ENCODE data around the gene JPH3. TPM values are rescaled to one million over a fixed set of nuclear protein-coding genes. Genes with fewer than 3 reads are reported as not detected.
A peak's percentile ranks its signal among the peaks of the same experiment; 100 is the strongest.

Gene JPH3
- total and polyA plus RNA-seq, 10 of the 15 experiments (the other 5 are each of a cell fraction or from before 2014, with no cell fraction given), result 0.05 TPM; not detected in 9

DNA sequence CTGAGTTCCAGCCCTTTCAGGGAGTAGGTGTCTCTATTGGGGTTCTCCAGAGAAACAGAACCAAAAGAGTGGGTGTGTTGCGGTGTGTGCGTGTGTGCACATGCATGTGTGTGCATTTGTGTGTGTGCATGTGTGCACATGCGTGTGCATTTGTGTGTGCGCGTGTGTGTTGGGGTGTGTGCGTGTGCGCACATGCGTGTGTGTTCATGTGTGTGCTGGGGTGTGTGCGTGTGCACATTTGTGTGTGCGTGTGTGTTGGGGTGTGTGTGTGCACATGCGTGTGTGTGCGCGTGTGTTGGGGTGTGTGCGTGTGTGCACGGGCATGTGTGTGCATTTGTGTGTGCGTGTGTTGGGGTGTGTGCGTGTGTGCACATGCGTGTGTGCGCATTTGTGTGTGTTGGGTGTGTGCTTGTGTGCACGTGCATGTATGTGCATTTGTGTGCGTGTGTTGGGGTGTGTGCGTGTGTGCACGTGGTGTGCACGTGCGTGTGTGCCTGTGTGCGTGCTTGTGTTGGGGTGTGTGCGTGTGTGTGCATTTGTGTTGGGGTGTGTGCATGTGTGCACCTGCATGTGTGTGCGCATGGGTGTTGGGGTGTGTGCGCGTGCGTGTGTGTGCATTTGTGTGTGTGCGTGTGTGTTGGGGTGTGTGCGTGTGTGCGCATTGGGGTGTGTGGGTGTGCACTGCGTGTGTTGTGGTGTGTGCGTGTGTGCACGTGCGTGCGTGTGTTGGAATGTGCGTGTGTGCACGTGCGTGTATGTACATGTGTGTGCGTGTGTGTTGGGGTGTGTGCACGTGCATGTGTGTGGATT, 38.4 kb upstream of the JPH3 start:
- SMC1A ChIA-PET (ENCODE audit: uncharacterized antibody, unreplicated experiment), result no interaction called here
- POLR2A ChIA-PET, result no interaction called here
- Histone ChIP-seq H3K9ac (ENCODE audit: control insufficient read depth, insufficient read depth, low read length) (no peak overlapping the region), H3K4me2 (ENCODE audit: control insufficient read depth, insufficient read depth) (no peak overlapping the region), H2AFZ (ENCODE audit: control insufficient read depth, low read depth, low read length) (no peak overlapping the region), H3K79me2 (ENCODE audit: control insufficient read depth, insufficient read depth, low read length) (no peaks in the 10 kb centered on the region), H3K4me1 (ENCODE audit: control insufficient read depth, insufficient read depth, low read length) (no peaks in the 10 kb centered on the region), H3K4me3 (no peak overlapping the region), H3K27ac (ENCODE audit: control insufficient read depth, insufficient read depth) (no peak overlapping the region), H3K36me3 (ENCODE audit: control insufficient read depth in 2 of 2, insufficient read depth in 2 of 2, low read length in 1 of 2) (no peaks in the 10 kb centered on the region), H3K27me3 (replicated peaks in 1 of 2; ENCODE audit: control insufficient read depth in 2 of 2, insufficient read depth in 2 of 2, low read length in 1 of 2) (no peaks in the 10 kb centered on the region), H3K9me3 (replicated peaks; ENCODE audit: control insufficient read depth, insufficient read depth, low read length) (no peaks in the 10 kb centered on the region; the same call in 2 of the 3 replicates), H4K20me1 (ENCODE audit: control insufficient read depth, insufficient read depth) (no peaks in the 10 kb centered on the region)
- intact Hi-C loops (cut with micrococcal nuclease; ENCODE audit: unreplicated experiment), result no loop called here
- TF ChIP-seq MTA2 (IDR thresholded peaks at IDR 0.05; ENCODE audit: low read depth), result no peak
- TF ChIP-seq TCF3 (IDR thresholded peaks at IDR 0.05; ENCODE audit: borderline replicate concordance, insufficient read depth, low read depth, low read length), result peak; percentile 11; the same call in 1 of the 2 replicates
- no peak for TF ChIP-seq KLF5 (IDR thresholded peaks at IDR 0.05; ENCODE audit: partially characterized antibody)
- TF ChIP-seq, protein P1, sequence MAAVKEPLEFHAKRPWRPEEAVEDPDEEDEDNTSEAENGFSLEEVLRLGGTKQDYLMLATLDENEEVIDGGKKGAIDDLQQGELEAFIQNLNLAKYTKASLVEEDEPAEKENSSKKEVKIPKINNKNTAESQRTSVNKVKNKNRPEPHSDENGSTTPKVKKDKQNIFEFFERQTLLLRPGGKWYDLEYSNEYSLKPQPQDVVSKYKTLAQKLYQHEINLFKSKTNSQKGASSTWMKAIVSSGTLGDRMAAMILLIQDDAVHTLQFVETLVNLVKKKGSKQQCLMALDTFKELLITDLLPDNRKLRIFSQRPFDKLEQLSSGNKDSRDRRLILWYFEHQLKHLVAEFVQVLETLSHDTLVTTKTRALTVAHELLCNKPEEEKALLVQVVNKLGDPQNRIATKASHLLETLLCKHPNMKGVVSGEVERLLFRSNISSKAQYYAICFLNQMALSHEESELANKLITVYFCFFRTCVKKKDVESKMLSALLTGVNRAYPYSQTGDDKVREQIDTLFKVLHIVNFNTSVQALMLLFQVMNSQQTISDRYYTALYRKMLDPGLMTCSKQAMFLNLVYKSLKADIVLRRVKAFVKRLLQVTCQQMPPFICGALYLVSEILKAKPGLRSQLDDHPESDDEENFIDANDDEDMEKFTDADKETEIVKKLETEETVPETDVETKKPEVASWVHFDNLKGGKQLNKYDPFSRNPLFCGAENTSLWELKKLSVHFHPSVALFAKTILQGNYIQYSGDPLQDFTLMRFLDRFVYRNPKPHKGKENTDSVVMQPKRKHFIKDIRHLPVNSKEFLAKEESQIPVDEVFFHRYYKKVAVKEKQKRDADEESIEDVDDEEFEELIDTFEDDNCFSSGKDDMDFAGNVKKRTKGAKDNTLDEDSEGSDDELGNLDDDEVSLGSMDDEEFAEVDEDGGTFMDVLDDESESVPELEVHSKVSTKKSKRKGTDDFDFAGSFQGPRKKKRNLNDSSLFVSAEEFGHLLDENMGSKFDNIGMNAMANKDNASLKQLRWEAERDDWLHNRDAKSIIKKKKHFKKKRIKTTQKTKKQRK (IDR thresholded peaks at IDR 0.05; ENCODE audit: low read depth, low read length), result no peak
- whole genome bisulfite sequencing (ENCODE audit: insufficient coverage, insufficient replicate concordance, low lambda C conversion rate, missing lambda C conversion rate), result 66% methylated on average over 35 of the region's 44 CpGs
- DNase-seq (ENCODE audit: low read depth, low spot score), result no peak
- CTCF ChIA-PET, result no interaction called here
- in situ Hi-C loops (cut with MboI), result no loop called here
- no peak for FAIRE-seq
- BruUV-seq (replicated peaks), result no TSS peak
- RAD21 ChIA-PET (ENCODE audit: unreplicated experiment), result no interaction called here
- no peak for ATAC-seq

Data from GM12878 (cell line).